ENCODE measurements around the gene CEACAM3. TPM values are rescaled to one million over a fixed set of nuclear protein-coding genes. Genes with fewer than 3 reads are reported as not detected.

Gene CEACAM3
- total and polyA plus RNA-seq, 9 of the 15 experiments (the other 6 are each of a cell fraction or from before 2014, with no cell fraction given), result not detected

GRCh38 chr19:41850381-41850780, 54.0 kb downstream of the CEACAM3 start:
- Histone ChIP-seq H4K20me1 (replicated peaks; ENCODE audit: control insufficient read depth, insufficient read depth, low read length) (no peaks in the 10 kb centered on the region), H3K9ac (ENCODE audit: insufficient read depth in 1 of 2, low read depth in 2 of 2, low read length in 2 of 2) (0 out of 4 replicates have a peak overlapping the region, but pooled peaks of 1 of the 2 experiments have one; percentile 8), H3K27ac (ENCODE audit: extremely low read depth, low read depth, low read length) (no peak overlapping the region), H2AFZ (ENCODE audit: low read depth, low read length) (no peak overlapping the region), H3K36me3 (ENCODE audit: control insufficient read depth, insufficient read depth, low read length) (no peaks in the 10 kb centered on the region), H3K9me1 (ENCODE audit: control insufficient read depth, insufficient read depth, low read length) (no peaks in the 10 kb centered on the region), H3K4me3 (no peak overlapping the region), H3K9me3 (replicated peaks; ENCODE audit: control insufficient read depth, insufficient read depth, low read depth, low read length) (no peaks in the 10 kb centered on the region), H3K79me2 (ENCODE audit: control insufficient read depth, insufficient read depth, low read length) (no peaks in the 10 kb centered on the region), H3K4me1 (replicated peaks in 1 of 2; ENCODE audit: control insufficient read depth in 2 of 2, insufficient read depth in 2 of 2, low read length in 2 of 2) (peaks cover 0 to 5% of the 10 kb centered on the region in 2 experiments; a peak in 2 of 5 replicates), H3K4me2 (ENCODE audit: insufficient read depth, low read length) (no peak overlapping the region), H3K27me3 (ENCODE audit: control insufficient read depth in 2 of 2, insufficient read depth in 2 of 2, low read length in 2 of 2) (peaks cover 14 to 22% of the 10 kb centered on the region in 2 experiments; a peak in 4 of 5 replicates)
- DNase-seq (ENCODE audit: extremely low read depth in 1 of 4, low spot score in 3 of 4) (no peak), ATAC-seq (no peak), FAIRE-seq (no peak)
- in situ Hi-C loops (cut with MboI), result no loop called here
- CTCF ChIA-PET (ENCODE audit: low intra/inter-chr PET ratio), result no interaction called here
- TF ChIP-seq ADNP (tag; IDR thresholded peaks at IDR 0.05) (no peak), ZBED1 (IDR thresholded peaks at IDR 0.05) (no peak), ZNF57 (CRISPR knock-in tag; IDR thresholded peaks at IDR 0.05) (no peak), ZNF507 (tag; conservative IDR thresholded peaks at IDR 0.05) (no peak), PHB (CRISPR knock-in tag; IDR thresholded peaks at IDR 0.05) (no peak), NBN (IDR thresholded peaks at IDR 0.05; ENCODE audit: low read depth) (no peak), ZNF263 (CRISPR knock-in tag; IDR thresholded peaks at IDR 0.05; ENCODE audit: borderline replicate concordance) (no peak), ZNF512 (tag; IDR thresholded peaks at IDR 0.05) (no peak), MCM7 (IDR thresholded peaks at IDR 0.05) (no peak), RBM39 (optimal IDR thresholded peaks at IDR 0.05; ENCODE audit: low read depth, low read length) (no peak), ELF2 (CRISPR knock-in tag; IDR thresholded peaks at IDR 0.05) (no peak), CCNT2 (IDR thresholded peaks at IDR 0.05; ENCODE audit: borderline replicate concordance, extremely low read depth, insufficient read length, low read depth, low read length) (no peak)
- POLR2A ChIA-PET, result interaction anchor here (0.5 to 1.5 kb wide), 6 partner anchors 9 to 201 kb away, joined by 3 to 8 read pairs (median 3); partner anchors contain the start of gene RPS19
- no TSS peak for BruUV-seq (replicated peaks)
- intact Hi-C loops (cut with micrococcal nuclease), result no loop called here
- WGBS (ENCODE audit: insufficient coverage, low coverage, missing lambda C conversion rate), result 0% methylated on average over 5 of the region's 5 CpGs

Measured in K562 (cell line).